ENCODE data around the gene HRH3.

HRH3 gene

GRCh38 chr20:62197801-62198200, 22.3 kb downstream of the HRH3 start:
- no peak overlapping the region for H3K9ac ChIP-seq (ENCODE audit: low read depth, low read length)
- H3K9me3 ChIP-seq (ENCODE audit: control insufficient read depth, insufficient read depth, low read length): no peaks in the 10 kb centered on the region
- H3K36me3 ChIP-seq (ENCODE audit: insufficient read depth, low read length): no peaks in the 10 kb centered on the region
- H3K4me1 ChIP-seq (ENCODE audit: insufficient read depth, low read length): no peaks in the 10 kb centered on the region

- no peaks in the 10 kb centered on the region for H3K36me3 ChIP-seq (ENCODE audit: insufficient read depth, low read length)
- H3K9ac ChIP-seq (ENCODE audit: low read depth, low read length): no peak overlapping the region
- no peaks in the 10 kb centered on the region for H3K9me3 ChIP-seq (ENCODE audit: control insufficient read depth, insufficient read depth, low read length)
- H3K4me1 ChIP-seq (ENCODE audit: insufficient read depth, low read length): no peaks in the 10 kb centered on the region
Measured at GRCh38 chr20:62197311-62197710, 22.8 kb downstream of the HRH3 start.

- H3K9ac ChIP-seq (ENCODE audit: low read depth, low read length): no peak overlapping the region
- H3K9me3 ChIP-seq (ENCODE audit: control insufficient read depth, insufficient read depth, low read length): no peaks in the 10 kb centered on the region
- H3K4me1 ChIP-seq (ENCODE audit: insufficient read depth, low read length): no peaks in the 10 kb centered on the region
- no peaks in the 10 kb centered on the region for H3K36me3 ChIP-seq (ENCODE audit: insufficient read depth, low read length)
Measured at GRCh38 chr20:62196286-62196685, 23.8 kb downstream of the HRH3 start.

- H3K9ac ChIP-seq (ENCODE audit: low read depth, low read length): no peak overlapping the region
- H3K36me3 ChIP-seq (ENCODE audit: insufficient read depth, low read length): no peaks in the 10 kb centered on the region
- H3K4me1 ChIP-seq (ENCODE audit: insufficient read depth, low read length): no peaks in the 10 kb centered on the region
- H3K9me3 ChIP-seq (ENCODE audit: control insufficient read depth, insufficient read depth, low read length): no peaks in the 10 kb centered on the region
Measured at GRCh38 chr20:62195736-62196135, 24.3 kb downstream of the HRH3 start.

- H3K9me3 ChIP-seq (ENCODE audit: control insufficient read depth, insufficient read depth, low read length): no peaks in the 10 kb centered on the region
- H3K4me1 ChIP-seq (ENCODE audit: insufficient read depth, low read length): no peaks in the 10 kb centered on the region
- H3K36me3 ChIP-seq (ENCODE audit: insufficient read depth, low read length): no peaks in the 10 kb centered on the region
- no peak overlapping the region for H3K9ac ChIP-seq (ENCODE audit: low read depth, low read length)
Measured at GRCh38 chr20:62195075-62195405, 25.0 kb downstream of the HRH3 start.

GRCh38 chr20:62193079-62194025, 26.7 kb downstream of the HRH3 start:
- Histone ChIP-seq H3K36me3 (ENCODE audit: insufficient read depth, low read length) (no peaks in the 10 kb centered on the region), H3K9me3 (ENCODE audit: control insufficient read depth, insufficient read depth, low read length) (no peaks in the 10 kb centered on the region), H3K9ac (ENCODE audit: low read depth, low read length) (no peak overlapping the region), H3K4me1 (ENCODE audit: insufficient read depth, low read length) (no peaks in the 10 kb centered on the region)

GRCh38 chr20:62192635-62193034, 27.4 kb downstream of the HRH3 start:
- Histone ChIP-seq H3K36me3 (ENCODE audit: insufficient read depth, low read length) (no peaks in the 10 kb centered on the region), H3K9me3 (ENCODE audit: control insufficient read depth, insufficient read depth, low read length) (no peaks in the 10 kb centered on the region), H3K9ac (ENCODE audit: low read depth, low read length) (no peak overlapping the region), H3K4me1 (ENCODE audit: insufficient read depth, low read length) (no peaks in the 10 kb centered on the region)

GRCh38 chr20:62191781-62192559, 28.1 kb downstream of the HRH3 start:
- Histone ChIP-seq H3K9me3 (ENCODE audit: control insufficient read depth, insufficient read depth, low read length) (no peaks in the 10 kb centered on the region), H3K4me1 (ENCODE audit: insufficient read depth, low read length) (no peaks in the 10 kb centered on the region), H3K9ac (ENCODE audit: low read depth, low read length) (no peak overlapping the region), H3K36me3 (ENCODE audit: insufficient read depth, low read length) (no peaks in the 10 kb centered on the region)

GRCh38 chr20:62190639-62191411, 29.3 kb downstream of the HRH3 start:
- Histone ChIP-seq H3K9ac (ENCODE audit: low read depth, low read length) (no peak overlapping the region), H3K36me3 (ENCODE audit: insufficient read depth, low read length) (no peaks in the 10 kb centered on the region), H3K4me1 (ENCODE audit: insufficient read depth, low read length) (no peaks in the 10 kb centered on the region), H3K9me3 (ENCODE audit: control insufficient read depth, insufficient read depth, low read length) (no peaks in the 10 kb centered on the region)

- H3K4me1 ChIP-seq (ENCODE audit: insufficient read depth, low read length): no peaks in the 10 kb centered on the region
- H3K36me3 ChIP-seq (ENCODE audit: insufficient read depth, low read length): no peaks in the 10 kb centered on the region
- no peaks in the 10 kb centered on the region for H3K9me3 ChIP-seq (ENCODE audit: control insufficient read depth, insufficient read depth, low read length)
- H3K9ac ChIP-seq (ENCODE audit: low read depth, low read length): no peak overlapping the region
Measured at GRCh38 chr20:62186887-62187866, 32.9 kb downstream of the HRH3 start.

- no peaks in the 10 kb centered on the region for H3K9me3 ChIP-seq (ENCODE audit: control insufficient read depth, insufficient read depth, low read length)
- H3K36me3 ChIP-seq (ENCODE audit: insufficient read depth, low read length): no peaks in the 10 kb centered on the region
- H3K4me1 ChIP-seq (ENCODE audit: insufficient read depth, low read length): peaks cover 6% of the 10 kb centered on the region
- no peak overlapping the region for H3K9ac ChIP-seq (ENCODE audit: low read depth, low read length)
Measured at GRCh38 chr20:62186096-62186426, 34.0 kb downstream of the HRH3 start.

GRCh38 chr20:62183426-62184142, 36.5 kb downstream of the HRH3 start:
- H3K9ac ChIP-seq (ENCODE audit: low read depth, low read length): peak overlapping the region; percentile 90
- H3K9me3 ChIP-seq (ENCODE audit: control insufficient read depth, insufficient read depth, low read length): no peaks in the 10 kb centered on the region
- H3K36me3 ChIP-seq (ENCODE audit: insufficient read depth, low read length): 0 out of 2 replicates have a peak, but pooled peaks cover 4% of the 10 kb centered on the region
- peaks cover 6% of the 10 kb centered on the region for H3K4me1 ChIP-seq (ENCODE audit: insufficient read depth, low read length)

Data from ES-I3 (cell line).